ENCODE results near the gene MTHFR. TPM values are rescaled to one million over a fixed set of nuclear protein-coding genes. Genes with fewer than 3 reads are reported as not detected.

Gene MTHFR
- total and polyA plus RNA-seq, 2 of the 4 experiments (the other 2 are of a cell fraction), result 7.3 to 7.4 TPM

Small RNA genes within 50 kb of the gene (microRNA-seq; reads per million reads assigned to microRNA genes)
- gene RF02156 (ENCODE audit: insufficient read depth, insufficient read length), result not detected
- not detected for gene RF02157 (ENCODE audit: insufficient read depth, insufficient read length)
- gene RF02158 (ENCODE audit: insufficient read depth, insufficient read length), result not detected

Small RNA genes within 50 kb of the gene (small RNA-seq; reads per million reads assigned to genes)
- gene RF02156, result 0 reads per million in 5 experiments
- gene RF02157, result 0 reads per million in 5 experiments
- 0 reads per million in 5 experiments for gene RF02158

Other genes starting within 250 kb of the MTHFR start
- 0.36 and 0.56 TPM in 2 replicates for gene FBXO2, start 151.5 kb downstream of the MTHFR start, total RNA-seq (2012; rRNA removed)
- 1.7 and 2.1 TPM in 2 replicates for gene FBXO2, start 151.5 kb downstream of the MTHFR start, polyA plus RNA-seq (2012; rRNA removed)
- 7.8 and 9.3 TPM in 2 replicates for gene FBXO44, start 151.1 kb downstream of the MTHFR start, total RNA-seq (2012; rRNA removed)
- gene FBXO44, start 151.1 kb downstream of the MTHFR start, polyA plus RNA-seq (2012; rRNA removed), result 25.5 and 30.5 TPM in 2 replicates
- 6.4 and 6.8 TPM in 2 replicates for gene FBXO6, start 141.8 kb downstream of the MTHFR start, total RNA-seq (2012; rRNA removed)
- gene FBXO6, start 141.8 kb downstream of the MTHFR start, polyA plus RNA-seq (2012; rRNA removed), result 7.5 and 9.9 TPM in 2 replicates
- 44.6 and 47.5 TPM in 2 replicates for gene MAD2L2, start 124.8 kb downstream of the MTHFR start, total RNA-seq (2012; rRNA removed)
- gene MAD2L2, start 124.8 kb downstream of the MTHFR start, polyA plus RNA-seq (2012; rRNA removed), result 70.9 and 80.4 TPM in 2 replicates
- under 0.01 TPM in 2 replicates for gene DRAXIN, start 114.3 kb downstream of the MTHFR start, total RNA-seq (2012; rRNA removed)
- 0.01 and 0.02 TPM in 2 replicates for gene DRAXIN, start 114.3 kb downstream of the MTHFR start, polyA plus RNA-seq (2012; rRNA removed)
- 21.5 and 22.2 TPM in 2 replicates for gene AGTRAP, start 69.8 kb downstream of the MTHFR start, total RNA-seq (2012; rRNA removed)
- 57.7 and 64.3 TPM in 2 replicates for gene AGTRAP, start 69.8 kb downstream of the MTHFR start, polyA plus RNA-seq (2012; rRNA removed)
- under 0.01 and 0.28 TPM in 2 replicates for gene C1orf167, start 43.8 kb downstream of the MTHFR start, total RNA-seq (2012; rRNA removed)
- gene C1orf167, start 43.8 kb downstream of the MTHFR start, polyA plus RNA-seq (2012; rRNA removed), result 0.15 and 0.27 TPM in 2 replicates
- 4.1 and 5.0 TPM in 2 replicates for gene CLCN6, start 227 bp upstream of the MTHFR start, total RNA-seq (2012; rRNA removed)
- 9.7 and 10.6 TPM in 2 replicates for gene CLCN6, start 227 bp upstream of the MTHFR start, polyA plus RNA-seq (2012; rRNA removed)
- gene NPPA, start 41.8 kb upstream of the MTHFR start, total RNA-seq (2012; rRNA removed), result not detected in 2 replicates
- gene NPPA, start 41.8 kb upstream of the MTHFR start, polyA plus RNA-seq (2012; rRNA removed), result not detected in 2 replicates
- not detected in 2 replicates for gene NPPB, start 53.0 kb upstream of the MTHFR start, total RNA-seq (2012; rRNA removed)
- gene NPPB, start 53.0 kb upstream of the MTHFR start, polyA plus RNA-seq (2012; rRNA removed), result 0.24 TPM in 1 of 2 replicates, not detected in the other
- gene KIAA2013, start 120.5 kb upstream of the MTHFR start, total RNA-seq (2012; rRNA removed), result 39.4 and 42.5 TPM in 2 replicates
- 88.1 and 100 TPM in 2 replicates for gene KIAA2013, start 120.5 kb upstream of the MTHFR start, polyA plus RNA-seq (2012; rRNA removed)
- 236 and 283 TPM in 2 replicates for gene PLOD1, start 128.8 kb upstream of the MTHFR start, total RNA-seq (2012; rRNA removed)
- 609 and 635 TPM in 2 replicates for gene PLOD1, start 128.8 kb upstream of the MTHFR start, polyA plus RNA-seq (2012; rRNA removed)
- 76.4 and 84.2 TPM in 2 replicates for gene MFN2, start 174.5 kb upstream of the MTHFR start, total RNA-seq (2012; rRNA removed)
- 51.6 and 52.8 TPM in 2 replicates for gene MFN2, start 174.5 kb upstream of the MTHFR start, polyA plus RNA-seq (2012; rRNA removed)
- gene MIIP, start 213.5 kb upstream of the MTHFR start, total RNA-seq (2012; rRNA removed), result 12.2 and 14.2 TPM in 2 replicates
- gene MIIP, start 213.5 kb upstream of the MTHFR start, polyA plus RNA-seq (2012; rRNA removed), result 23.7 and 28.7 TPM in 2 replicates